Hepatocyte (in vitro differentiated cells): ENCODE data around the gene ADAMTS14. TPM values are rescaled to one million over a fixed set of nuclear protein-coding genes. Genes with fewer than 3 reads are reported as not detected.

Source experiments
- DNase-seq: peaks from one replicate; pipeline ENCODE4 v3.0.0-alpha.2; 2016; ENCODE audit warnings: low spot score
- H2AFZ ChIP-seq: fragments of 200-600 bp; sonication (generic); 2 replicates; pipeline ENCODE4 v1.6.0; 2016; ENCODE audit warnings: antibody characterized with exemption, mild to moderate bottlenecking
- H3K27ac ChIP-seq: fragments of 200-600 bp; sonication (generic); 2 replicates; pipeline ENCODE4 v1.5.1; 2016; ENCODE audit warnings: mild to moderate bottlenecking
- H3K27me3 ChIP-seq: fragments of 200-600 bp; sonication (generic); 2 replicates; pipeline ENCODE4 v1.6.1; 2016
- H3K36me3 ChIP-seq: fragments of 200-600 bp; sonication (generic); replicated peaks from 2 replicates; pipeline ENCODE4 v1.5.1; 2016; ENCODE audit warnings: low read depth; ENCODE audit not compliant: insufficient read depth
- H3K4me1 ChIP-seq: fragments of 200-600 bp; sonication (generic); 2 replicates; pipeline ENCODE4 v1.5.1; 2016; ENCODE audit warnings: mild to moderate bottlenecking, moderate library complexity; ENCODE audit not compliant: insufficient read depth
- H3K4me2 ChIP-seq: fragments of 200-600 bp; sonication (generic); 2 replicates; pipeline ENCODE4 v1.6.0; 2016
- H3K4me3 ChIP-seq: fragments of 200-600 bp; sonication (generic); 2 replicates; pipeline ENCODE4 v1.5.1; 2016; ENCODE audit warnings: mild to moderate bottlenecking
- H3K79me2 ChIP-seq: fragments of 200-600 bp; sonication (generic); 2 replicates; pipeline ENCODE4 v1.6.0; 2017; ENCODE audit warnings: mild to moderate bottlenecking
- H3K9me2 ChIP-seq: fragments of 200-600 bp; sonication (generic); replicated peaks from 2 replicates; pipeline ENCODE4 v1.6.0; 2017; ENCODE audit warnings: mild to moderate bottlenecking; ENCODE audit not compliant: insufficient read depth
- H3K9me3 ChIP-seq: fragments of 200-600 bp; sonication (generic); 2 replicates; pipeline ENCODE4 v1.5.1; 2016; ENCODE audit warnings: low read depth, mild to moderate bottlenecking
- H4K20me1 ChIP-seq: fragments of 200-600 bp; sonication (generic); 2 replicates; pipeline ENCODE4 v1.6.0; 2016; ENCODE audit warnings: mild to moderate bottlenecking; ENCODE audit not compliant: insufficient read depth, poor library complexity, severe bottlenecking
- CTCF ChIP-seq: fragments of 200-600 bp; sonication (generic); IDR thresholded peaks from 2 replicates; pipeline ENCODE4 v1.5.1; 2016; ENCODE audit warnings: antibody characterized with exemption, mild to moderate bottlenecking; ENCODE audit not compliant: poor library complexity
- EZH2 ChIP-seq: fragments of 200-600 bp; sonication (generic); IDR thresholded peaks from 2 replicates; pipeline ENCODE4 v1.6.1; 2016; ENCODE audit warnings: antibody characterized with exemption, mild to moderate bottlenecking, borderline replicate concordance
- EZH2phosphoT487 ChIP-seq: fragments of 200-600 bp; sonication (generic); IDR thresholded peaks from one replicate; pipeline ENCODE4 v1.6.1; 2018; ENCODE audit warnings: antibody characterized with exemption, mild to moderate bottlenecking, low read depth, moderate library complexity; ENCODE audit not compliant: unreplicated experiment, severe bottlenecking
- WGBS: methylation state at CpG from one replicate; pipeline ENCODE4 v1.1.6; 2016; ENCODE audit warnings: low lambda C conversion rate; ENCODE audit errors: missing lambda C conversion rate; 5-methylcytosine and 5-hydroxymethylcytosine counted together
- polyA plus RNA-seq: library from polyadenylated mRNA; unstranded; fragments of >200 nt; fragmentation: Nextera tagmentation; extraction: Ambion mirVana; gene quantifications from 2 replicates; pipeline ENCODE4 v1.2.1, GENCODE V29; 2016
- total RNA-seq: library from RNA; depleted of rRNA; stranded (reverse); fragments of >200 nt; gene quantifications from 2 replicates; pipeline ENCODE4 v1.2.3, GENCODE V29; 2014

The ADAMTS14 gene
- total and polyA plus RNA-seq, 2 experiments from 2014 or later, result 0.87 to 2.1 TPM

- Histone ChIP-seq H3K36me3 (no peaks in the 10 kb centered on the region), H3K4me3 (no peak overlapping the region), H2AFZ (no peak overlapping the region), H3K27me3 (peaks cover 35% of the 10 kb centered on the region), H3K4me2 (no peak overlapping the region), H3K27ac (no peak overlapping the region), H3K4me1 (no peaks in the 10 kb centered on the region), H3K9me2 (no peaks in the 10 kb centered on the region), H3K79me2 (no peaks in the 10 kb centered on the region), H3K9me3 (no peaks in the 10 kb centered on the region), H4K20me1 (no peaks in the 10 kb centered on the region)
- DNase-seq, result no peak
- TF ChIP-seq EZH2phosphoT487 (no peak), EZH2 (no peak), CTCF (no peak)
- WGBS, result 71% methylated on average over 11 of the region's 11 CpGs
These were observed 1.7 kb downstream of the ADAMTS14 start for GRCh38 chr10:70673929-70674559.

DNA sequence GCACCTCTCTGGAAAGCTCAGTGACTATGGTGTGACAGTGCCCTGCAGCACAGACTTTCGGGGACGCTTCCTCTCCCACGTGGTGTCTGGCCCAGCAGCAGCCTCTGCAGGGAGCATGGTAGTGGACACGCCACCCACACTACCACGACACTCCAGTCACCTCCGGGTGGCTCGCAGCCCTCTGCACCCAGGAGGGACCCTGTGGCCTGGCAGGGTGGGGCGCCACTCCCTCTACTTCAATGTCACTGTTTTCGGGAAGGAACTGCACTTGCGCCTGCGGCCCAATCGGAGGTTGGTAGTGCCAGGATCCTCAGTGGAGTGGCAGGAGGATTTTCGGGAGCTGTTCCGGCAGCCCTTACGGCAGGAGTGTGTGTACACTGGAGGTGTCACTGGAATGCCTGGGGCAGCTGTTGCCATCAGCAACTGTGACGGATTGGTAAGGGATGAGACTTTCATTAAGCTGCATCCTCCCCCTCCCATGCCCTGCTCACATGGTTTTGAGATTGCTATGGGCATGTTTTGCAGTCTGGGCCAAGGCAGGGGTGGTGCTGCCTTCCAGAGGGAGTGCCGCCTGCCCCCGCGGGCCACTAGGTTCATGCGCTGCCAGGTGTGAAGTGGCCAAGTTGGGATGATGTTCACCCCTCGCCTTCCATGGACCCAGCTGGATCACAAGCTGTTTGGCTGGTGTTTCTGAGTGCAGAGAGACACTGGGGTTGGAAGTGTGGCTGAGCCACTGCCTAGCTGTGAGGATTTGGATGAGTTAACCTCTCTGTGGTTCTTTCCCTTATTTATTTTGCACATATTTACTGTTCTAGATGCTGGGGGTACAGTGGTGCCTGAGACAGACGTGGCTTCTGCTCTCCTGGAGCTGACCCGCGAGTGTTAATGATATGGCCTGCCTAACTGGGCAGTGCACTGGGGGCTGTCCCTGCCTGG is 2.5 kb downstream of the ADAMTS14 start:
- Histone ChIP-seq H4K20me1 (no peaks in the 10 kb centered on the region), H3K27ac (no peak overlapping the region), H3K79me2 (no peaks in the 10 kb centered on the region), H3K27me3 (peaks cover 35% of the 10 kb centered on the region), H3K4me3 (no peak overlapping the region), H3K9me3 (no peaks in the 10 kb centered on the region), H3K4me2 (no peak overlapping the region), H3K36me3 (no peaks in the 10 kb centered on the region), H3K4me1 (no peaks in the 10 kb centered on the region), H3K9me2 (no peaks in the 10 kb centered on the region), H2AFZ (no peak overlapping the region)
- TF ChIP-seq CTCF, result no peak
- no peak for TF ChIP-seq EZH2phosphoT487
- TF ChIP-seq EZH2, result no peak
- no peak for DNase-seq
- WGBS, result 87% methylated on average over 24 of the region's 24 CpGs

DNA sequence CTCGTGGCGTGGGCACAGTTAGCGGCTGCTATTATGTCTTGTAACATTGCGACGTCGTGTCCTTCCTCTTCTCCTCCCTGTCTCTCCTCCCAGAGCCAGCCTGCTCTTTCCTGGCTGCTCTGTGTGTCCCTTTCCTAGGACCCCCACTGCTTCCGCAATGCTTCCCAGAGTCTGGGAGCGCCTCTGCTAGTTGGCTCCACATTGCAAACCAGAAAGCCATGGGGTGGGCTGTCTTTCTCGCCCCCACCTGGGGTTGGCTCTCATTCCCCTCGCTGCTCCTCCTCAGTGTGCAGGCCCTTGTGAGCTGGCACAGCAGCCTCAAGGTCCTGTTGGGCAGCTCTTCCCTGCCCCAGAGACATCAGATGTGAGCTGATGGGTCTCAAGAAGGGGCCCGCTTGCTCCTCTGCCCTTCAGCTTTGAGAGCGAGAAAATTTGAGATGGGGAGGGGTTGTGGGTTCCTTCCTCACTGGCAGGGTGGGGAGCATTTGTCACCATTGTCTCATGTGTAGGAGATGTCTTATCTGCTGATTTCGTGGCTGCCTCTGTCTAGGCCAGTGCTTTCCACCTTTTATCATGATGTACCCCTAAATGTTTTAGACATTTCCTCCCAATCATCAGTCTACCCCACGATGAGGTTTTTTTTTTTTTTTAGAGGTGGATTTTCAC is 3.3 kb downstream of the ADAMTS14 start:
- Histone ChIP-seq H3K79me2 (no peaks in the 10 kb centered on the region), H2AFZ (no peak overlapping the region), H3K27me3 (peaks cover 29% of the 10 kb centered on the region), H3K27ac (no peak overlapping the region), H3K9me2 (no peaks in the 10 kb centered on the region), H3K36me3 (no peaks in the 10 kb centered on the region), H3K9me3 (no peaks in the 10 kb centered on the region), H3K4me2 (no peak overlapping the region), H3K4me1 (no peaks in the 10 kb centered on the region), H3K4me3 (no peak overlapping the region), H4K20me1 (no peaks in the 10 kb centered on the region)
- no peak for TF ChIP-seq CTCF
- no peak for TF ChIP-seq EZH2phosphoT487
- no peak for TF ChIP-seq EZH2
- WGBS, result 81% methylated on average over 14 of the region's 14 CpGs
- DNase-seq, result no peak
